WTC11 (cell line): ENCODE data around the gene LRRC51. TPM values are rescaled to one million over a fixed set of nuclear protein-coding genes. Genes with fewer than 3 reads are reported as not detected.

ENCODE experiments used
- ATAC-seq: fragments of 200-7000 bp; cut with Tn5 transposase; 2 replicates; pipeline ENCODE4 v1.10.0; 2021; ENCODE audit warnings: mild to moderate bottlenecking, moderate library complexity
- CTCF ChIA-PET: fragments of 300-600 bp; sonication (Branson Sonifier 250); formaldehyde crosslinking; loops from one replicate; lab custom pipeline; 2021; ENCODE audit warnings: antibody characterized with exemption; lab: Charles Lee
- POLR2A ChIA-PET: fragments of 350-600 bp; sonication (Branson Sonifier 250); formaldehyde crosslinking; loops from one replicate; lab custom pipeline; 2021; ENCODE audit warnings: antibody characterized with exemption; lab: Charles Lee
- DNase-seq: peaks from one replicate; pipeline ENCODE4 v3.0.0; 2021; ENCODE audit warnings: low spot score
- H3K27ac Mint-ChIP-seq: 2 replicates; pipeline ENCODE4 v1.8.0; 2021; ENCODE audit warnings: mixed read lengths
- H3K27me3 Mint-ChIP-seq: 2 replicates; pipeline ENCODE4 v1.8.0; 2021; ENCODE audit warnings: low read depth, mild to moderate bottlenecking, moderate library complexity, mixed read lengths
- H3K36me3 Mint-ChIP-seq: 2 replicates; pipeline ENCODE4 v1.8.0; 2021; ENCODE audit warnings: mixed read lengths
- H3K4me1 Mint-ChIP-seq: 2 replicates; pipeline ENCODE4 v1.8.0; 2022; ENCODE audit warnings: mixed read lengths
- H3K4me3 Mint-ChIP-seq: 2 replicates; pipeline ENCODE4 v1.8.0; 2021; ENCODE audit warnings: mild to moderate bottlenecking, moderate library complexity, mixed read lengths
- H3K9me3 Mint-ChIP-seq: 2 replicates; pipeline ENCODE4 v1.8.0; 2021; ENCODE audit warnings: mixed read lengths
- AFF4 ChIP-seq: sonication (generic); formaldehyde crosslinking; IDR thresholded peaks from 2 replicates; pipeline ENCODE4 v1.8.1; 2023; ENCODE audit warnings: mild to moderate bottlenecking, missing genetic modification reagents, borderline replicate concordance
- AR ChIP-seq: fragments of 250-450 bp; sonication (Bioruptor Pico); IDR thresholded peaks from 2 replicates; pipeline ENCODE4 v1.9.0; 2021; ENCODE audit warnings: mild to moderate bottlenecking
- E2F1 ChIP-seq: sonication (generic); formaldehyde crosslinking; IDR thresholded peaks from 2 replicates; pipeline ENCODE4 v1.8.0; 2022; ENCODE audit warnings: mild to moderate bottlenecking, missing genetic modification reagents
- ESRRA ChIP-seq: sonication (generic); formaldehyde crosslinking; IDR thresholded peaks from 2 replicates; pipeline ENCODE4 v1.8.1; 2022; ENCODE audit warnings: mild to moderate bottlenecking, missing genetic modification reagents, borderline replicate concordance
- MXD4 ChIP-seq: fragments of 250-450 bp; sonication (Bioruptor Pico); IDR thresholded peaks from 2 replicates; pipeline ENCODE4 v1.8.0; 2021; ENCODE audit warnings: mild to moderate bottlenecking, moderate library complexity, borderline replicate concordance
- NFYB ChIP-seq: sonication (generic); formaldehyde crosslinking; conservative IDR thresholded peaks from 2 replicates; pipeline ENCODE4 v1.8.0; 2022; ENCODE audit warnings: low read depth, missing genetic modification reagents
- NR1H2 ChIP-seq: sonication (generic); formaldehyde crosslinking; IDR thresholded peaks from 2 replicates; pipeline ENCODE4 v1.9.0; 2021; ENCODE audit warnings: mild to moderate bottlenecking, moderate library complexity, missing genetic modification reagents
- NR2C2 ChIP-seq: sonication (generic); formaldehyde crosslinking; IDR thresholded peaks from 2 replicates; pipeline ENCODE4 v1.8.0; 2022; ENCODE audit warnings: mild to moderate bottlenecking, missing genetic modification reagents
- NR3C1 ChIP-seq: sonication (generic); formaldehyde crosslinking; conservative IDR thresholded peaks from 2 replicates; pipeline ENCODE4 v1.8.1; 2023; ENCODE audit warnings: low read depth, mild to moderate bottlenecking, missing genetic modification reagents
- SMAD4 ChIP-seq: sonication (generic); formaldehyde crosslinking; IDR thresholded peaks from 2 replicates; pipeline ENCODE4 v1.8.0; 2022; ENCODE audit warnings: mild to moderate bottlenecking, missing genetic modification reagents
- SP1 ChIP-seq: sonication (generic); formaldehyde crosslinking; conservative IDR thresholded peaks from 2 replicates; pipeline ENCODE4 v1.8.1; 2022; ENCODE audit warnings: missing genetic modification reagents
- TP53 ChIP-seq: sonication (generic); formaldehyde crosslinking; IDR thresholded peaks from 2 replicates; pipeline ENCODE4 v1.8.1; 2023; ENCODE audit warnings: mild to moderate bottlenecking, missing genetic modification reagents
- ZBTB21 ChIP-seq: sonication (generic); formaldehyde crosslinking; IDR thresholded peaks from 2 replicates; pipeline ENCODE4 v1.8.1; 2023; ENCODE audit warnings: mild to moderate bottlenecking, missing genetic modification reagents, borderline replicate concordance
- ZNF532 ChIP-seq: fragments of 250-450 bp; sonication (Bioruptor Pico); IDR thresholded peaks from 2 replicates; pipeline ENCODE4 v1.9.0; 2021; ENCODE audit warnings: mild to moderate bottlenecking, borderline replicate concordance
- total RNA-seq: library from RNA; stranded (reverse); gene quantifications from 3 replicates; pipeline ENCODE4 v1.2.3, GENCODE V29; 2021

Gene LRRC51
- total RNA-seq, 1 experiment from 2014 or later = 5.3 TPM

- POLR2A ChIA-PET = no interaction called here
Measured at GRCh38 chr11:72075109-72075508, 5.5 kb upstream of the LRRC51 start.

More at GRCh38 chr11:72075109-72075508, 5.5 kb upstream of the LRRC51 start:
- peaks cover 7% of the 10 kb centered on the region; the same call in 1 of the 2 replicates for H3K36me3 Mint-ChIP-seq
- no peak for TF ChIP-seq AFF4 (CRISPR knock-in tag)
- TF ChIP-seq NR3C1 (CRISPR knock-in tag) = no peak
- TF ChIP-seq SP1 (CRISPR knock-in tag) = no peak
- no peak for TF ChIP-seq E2F1
- TF ChIP-seq ESRRA = no peak
- no peak for TF ChIP-seq ZBTB21 (CRISPR knock-in tag)
- TF ChIP-seq NR2C2 (CRISPR knock-in tag) = no peak
- TF ChIP-seq TP53 (CRISPR knock-in tag) = no peak
- TF ChIP-seq SMAD4 (CRISPR knock-in tag) = no peak
- no peak for TF ChIP-seq NR1H2
- TF ChIP-seq ZNF532 = no peak
- no peak for TF ChIP-seq NFYB
- no peak for TF ChIP-seq MXD4 (CRISPR knock-in tag)
- no peak for TF ChIP-seq AR (CRISPR knock-in tag)
- TF ChIP-seq, all 79 proteins: peak for 0
- CTCF ChIA-PET = interaction anchor here (1.0 to 4.5 kb wide), 9 partner anchors 9 to 60 kb away, joined by 3 to 26 read pairs (median 6); no protein-coding TSS in a partner anchor
- H3K4me1 Mint-ChIP-seq = peaks cover 42% of the 10 kb centered on the region
- DNase-seq (no peak), ATAC-seq (peak; percentile 67)
- H3K27ac Mint-ChIP-seq = peak overlapping the region; percentile 55
- no peaks in the 10 kb centered on the region for H3K9me3 Mint-ChIP-seq
- H3K4me3 Mint-ChIP-seq = no peak overlapping the region
- H3K27me3 Mint-ChIP-seq = no peaks in the 10 kb centered on the region
